NT2/D1 (cell line): ENCODE measurements around the gene FN1.

ENCODE experiments used
- DNase-seq: peaks from one replicate; pipeline ENCODE4 v3.0.0-alpha.2; 2011; ENCODE audit warnings: low read depth, low spot score
- H3K27me3 ChIP-seq: 2 replicates; pipeline ENCODE4 v1.6.0; 2011; ENCODE audit warnings: mild to moderate bottlenecking; ENCODE audit not compliant: insufficient read length, insufficient read depth
- H3K36me3 ChIP-seq: 2 replicates; pipeline ENCODE4 v1.6.1; 2011; ENCODE audit warnings: mild to moderate bottlenecking, low read length, mixed read lengths; ENCODE audit not compliant: insufficient read depth, insufficient read length
- H3K4me1 ChIP-seq: 2 replicates; pipeline ENCODE4 v1.5.1; 2011; ENCODE audit not compliant: insufficient read depth, insufficient read length
- H3K4me3 ChIP-seq: 2 replicates; pipeline ENCODE4 v1.5.1; 2011; ENCODE audit warnings: low read depth; ENCODE audit not compliant: insufficient read length
- H3K9ac ChIP-seq: 2 replicates; pipeline ENCODE4 v1.6.0; 2011; ENCODE audit warnings: low read depth; ENCODE audit not compliant: insufficient read length
- H3K9me3 ChIP-seq: 2 replicates; pipeline ENCODE4 v1.5.1; 2011; ENCODE audit warnings: mild to moderate bottlenecking, low read length; ENCODE audit not compliant: insufficient read depth
- SUZ12 ChIP-seq: IDR thresholded peaks from 2 replicates; pipeline ENCODE4 v1.6.1; 2011; ENCODE audit not compliant: insufficient read length, insufficient read depth; ENCODE audit errors: extremely low read depth
- YY1 ChIP-seq: IDR thresholded peaks from 2 replicates; pipeline ENCODE4 v1.6.1; 2011; ENCODE audit not compliant: insufficient read length, insufficient read depth
- ZNF274 ChIP-seq: IDR thresholded peaks from 2 replicates; pipeline ENCODE4 v1.6.1; 2011; ENCODE audit warnings: mild to moderate bottlenecking, low read depth, low read length

Gene FN1

DNA sequence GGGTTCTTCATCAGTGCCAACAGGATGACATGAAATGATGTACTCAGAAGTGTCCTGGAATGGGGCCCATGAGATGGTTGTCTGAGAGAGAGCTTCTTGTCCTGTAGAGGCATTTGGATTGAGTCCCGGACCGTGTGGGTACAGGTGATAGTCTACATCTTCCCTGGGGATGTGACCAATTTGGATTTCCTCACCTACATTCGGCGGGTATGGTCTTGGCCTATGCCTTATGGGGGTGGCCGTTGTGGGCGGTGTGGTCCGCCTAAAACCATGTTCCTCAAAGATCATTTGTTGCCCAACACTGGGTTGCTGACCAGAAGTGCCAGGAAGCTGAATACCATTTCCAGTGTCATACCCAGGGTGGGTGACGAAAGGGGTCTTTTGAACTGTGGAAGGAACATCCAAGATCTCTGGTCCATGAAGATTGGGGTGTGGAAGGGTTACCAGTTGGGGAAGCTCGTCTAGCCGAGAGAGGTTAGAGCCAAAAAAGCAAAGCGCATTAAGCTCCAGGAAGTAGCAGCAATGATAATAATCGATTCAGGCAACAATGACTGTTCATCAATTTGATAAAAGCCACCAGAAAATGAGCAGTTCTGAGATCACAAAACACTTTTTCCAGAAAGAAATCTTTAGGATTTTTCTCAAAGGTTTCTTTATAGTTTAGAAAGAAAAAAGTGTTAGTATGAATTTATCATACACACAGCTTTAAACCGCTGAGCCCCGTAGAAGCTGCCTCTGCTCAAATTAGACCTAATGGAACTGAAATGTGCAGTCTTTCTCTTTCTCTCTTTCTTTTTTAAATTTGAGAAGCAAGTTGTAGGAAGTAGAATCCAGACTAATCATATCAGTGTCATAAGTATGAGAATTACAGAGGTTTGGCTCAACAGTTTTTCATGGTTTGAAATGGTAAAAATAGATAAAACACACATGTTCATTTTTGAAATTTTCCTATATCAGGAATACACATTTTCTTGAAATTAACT, 63.7 kb downstream of the FN1 start:
- no peak for DNase-seq
- no peaks in the 10 kb centered on the region for H3K27me3 ChIP-seq
- no peak overlapping the region for H3K9ac ChIP-seq
- H3K9me3 ChIP-seq, result no peaks in the 10 kb centered on the region
- H3K36me3 ChIP-seq, result peaks cover 94% of the 10 kb centered on the region
- H3K4me1 ChIP-seq, result no peaks in the 10 kb centered on the region
- TF ChIP-seq SUZ12, result no peak
- TF ChIP-seq YY1, result no peak
- TF ChIP-seq ZNF274, result no peak
- no peak overlapping the region for H3K4me3 ChIP-seq

DNA sequence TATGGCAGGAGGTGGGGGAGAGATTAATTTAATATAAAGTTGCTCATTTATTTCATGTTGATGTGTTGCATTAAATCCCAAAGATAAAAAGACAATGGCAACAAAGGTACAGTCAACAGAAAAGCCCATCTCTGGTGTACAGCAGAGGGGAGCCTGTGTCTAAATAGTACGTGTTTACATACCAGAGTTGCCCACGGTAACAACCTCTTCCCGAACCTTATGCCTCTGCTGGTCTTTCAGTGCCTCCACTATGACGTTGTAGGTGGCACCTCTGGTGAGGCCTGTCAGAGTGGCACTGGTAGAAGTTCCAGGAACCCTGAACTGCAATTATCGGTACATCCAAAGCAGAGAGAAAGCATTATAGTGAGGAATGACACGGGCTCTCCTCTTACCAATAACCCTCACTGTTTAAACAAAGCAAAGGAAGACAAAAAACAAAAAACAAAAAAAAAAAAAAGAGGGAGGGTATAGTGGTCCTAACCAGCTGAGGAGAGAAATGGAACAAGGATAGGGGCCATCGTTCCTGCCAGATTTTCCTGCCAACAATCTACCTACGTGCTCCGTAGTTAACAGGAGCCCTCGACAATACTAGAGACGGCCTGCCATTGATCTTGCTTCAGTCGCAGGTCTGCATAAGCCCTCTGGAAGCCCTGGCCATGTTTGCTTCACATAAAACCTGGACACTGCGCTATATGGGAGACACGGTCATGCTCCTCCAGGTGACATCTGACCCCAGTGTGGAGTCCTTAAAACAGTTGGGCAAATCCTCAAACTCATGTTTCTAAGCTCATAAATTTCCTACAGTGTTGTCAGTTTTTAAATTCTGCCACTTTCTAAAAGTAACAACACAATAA, 65.5 kb downstream of the FN1 start:
- H3K36me3 ChIP-seq, result peaks cover 91% of the 10 kb centered on the region
- no peaks in the 10 kb centered on the region for H3K4me1 ChIP-seq
- TF ChIP-seq ZNF274 (no peak), YY1 (no peak), SUZ12 (no peak)
- DNase-seq, result no peak
- no peaks in the 10 kb centered on the region for H3K27me3 ChIP-seq
- no peak overlapping the region for H3K4me3 ChIP-seq
- H3K9me3 ChIP-seq, result no peaks in the 10 kb centered on the region
- no peak overlapping the region for H3K9ac ChIP-seq

DNA sequence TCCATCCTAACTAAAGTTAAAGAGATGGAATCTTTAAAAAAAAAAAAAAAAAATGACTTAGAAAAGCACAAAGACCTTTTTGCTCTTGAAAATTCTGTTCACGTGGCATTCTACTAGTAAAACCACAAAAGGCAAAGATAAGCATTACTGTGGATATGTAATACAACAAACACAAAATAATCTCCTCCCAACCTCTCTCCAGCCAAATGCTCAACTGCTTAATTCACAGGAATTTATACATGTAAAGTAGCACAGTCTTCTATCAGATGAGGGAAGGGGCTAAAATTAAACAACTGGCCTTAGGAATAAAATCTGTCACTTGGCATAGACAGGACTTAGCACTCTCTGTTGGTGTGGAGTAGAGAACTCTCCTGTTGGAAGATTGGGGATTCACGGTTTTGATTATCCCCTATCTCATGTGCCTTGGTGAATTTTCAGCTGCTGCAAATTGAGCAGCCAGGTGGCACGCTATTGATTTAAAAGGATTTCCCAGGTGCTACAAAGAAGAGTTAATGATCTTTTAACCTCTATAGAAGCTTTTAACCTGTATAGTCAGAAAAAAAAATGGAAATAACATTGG, 66.6 kb downstream of the FN1 start:
- Histone ChIP-seq H3K9ac (no peak overlapping the region), H3K4me1 (no peaks in the 10 kb centered on the region), H3K27me3 (no peaks in the 10 kb centered on the region), H3K36me3 (peaks cover 91% of the 10 kb centered on the region), H3K4me3 (no peak overlapping the region), H3K9me3 (no peaks in the 10 kb centered on the region)
- TF ChIP-seq YY1, result no peak
- TF ChIP-seq SUZ12, result no peak
- TF ChIP-seq ZNF274, result no peak
- no peak for DNase-seq

DNA sequence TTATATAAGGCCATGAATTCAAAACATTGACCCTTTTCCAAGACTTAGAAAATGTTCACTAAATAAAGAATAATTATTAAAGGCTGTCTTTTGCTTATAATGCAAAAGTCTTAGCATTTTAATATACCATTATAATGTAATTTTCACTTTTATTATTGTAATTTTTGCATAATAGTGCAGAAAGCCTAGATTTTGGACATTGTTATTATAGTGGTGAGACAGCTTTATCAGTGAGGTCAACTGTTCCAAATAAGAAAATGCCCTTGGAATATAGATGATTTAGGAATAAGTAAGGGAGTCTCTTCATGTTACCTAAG, 67.4 kb downstream of the FN1 start:
- Histone ChIP-seq H3K36me3 (peaks cover 93% of the 10 kb centered on the region), H3K9ac (no peak overlapping the region), H3K4me1 (no peaks in the 10 kb centered on the region), H3K9me3 (no peaks in the 10 kb centered on the region), H3K4me3 (no peak overlapping the region), H3K27me3 (no peaks in the 10 kb centered on the region)
- DNase-seq, result no peak
- no peak for TF ChIP-seq ZNF274
- no peak for TF ChIP-seq SUZ12
- TF ChIP-seq YY1, result no peak

DNA sequence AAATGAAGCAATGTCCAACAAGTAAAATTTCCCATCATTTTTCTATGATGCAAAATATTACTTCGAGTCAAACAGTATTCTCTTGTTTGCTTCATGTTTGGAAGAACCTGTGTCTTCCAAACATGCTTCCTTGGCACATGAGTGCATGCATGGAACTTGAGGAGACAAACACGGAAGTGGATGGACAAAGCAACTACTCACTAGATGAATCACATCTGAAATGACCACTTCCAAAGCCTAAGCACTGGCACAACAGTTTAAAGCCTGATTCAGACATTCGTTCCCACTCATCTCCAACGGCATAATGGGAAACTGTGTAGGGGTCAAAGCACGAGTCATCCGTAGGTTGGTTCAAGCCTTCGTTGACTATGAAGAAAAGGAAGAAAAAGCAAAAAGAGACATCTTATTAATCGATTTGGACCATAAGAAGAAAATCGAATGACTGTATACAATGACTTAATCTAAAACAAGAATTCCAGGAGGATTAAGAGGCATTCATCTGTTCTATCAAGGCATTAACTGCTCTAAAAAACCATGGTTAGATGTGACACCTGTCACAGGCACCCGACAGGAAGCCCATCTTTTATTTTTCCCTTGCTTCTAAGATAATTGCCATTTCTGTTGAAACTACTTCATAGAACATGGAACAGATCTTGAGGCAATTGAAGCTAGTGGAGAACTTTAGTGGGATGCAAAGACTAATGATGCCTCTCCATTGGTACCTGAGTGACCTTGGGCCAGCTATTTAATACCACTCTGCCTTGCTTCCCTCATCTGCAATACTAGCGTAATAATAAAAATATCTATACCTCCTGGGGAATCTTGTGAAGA, 68.0 kb downstream of the FN1 start:
- no peaks in the 10 kb centered on the region for H3K9me3 ChIP-seq
- no peak overlapping the region for H3K9ac ChIP-seq
- no peaks in the 10 kb centered on the region for H3K4me1 ChIP-seq
- H3K27me3 ChIP-seq, result no peaks in the 10 kb centered on the region
- peaks cover 93% of the 10 kb centered on the region for H3K36me3 ChIP-seq
- no peak for DNase-seq
- H3K4me3 ChIP-seq, result no peak overlapping the region
- TF ChIP-seq YY1 (no peak), ZNF274 (no peak), SUZ12 (no peak)

DNA sequence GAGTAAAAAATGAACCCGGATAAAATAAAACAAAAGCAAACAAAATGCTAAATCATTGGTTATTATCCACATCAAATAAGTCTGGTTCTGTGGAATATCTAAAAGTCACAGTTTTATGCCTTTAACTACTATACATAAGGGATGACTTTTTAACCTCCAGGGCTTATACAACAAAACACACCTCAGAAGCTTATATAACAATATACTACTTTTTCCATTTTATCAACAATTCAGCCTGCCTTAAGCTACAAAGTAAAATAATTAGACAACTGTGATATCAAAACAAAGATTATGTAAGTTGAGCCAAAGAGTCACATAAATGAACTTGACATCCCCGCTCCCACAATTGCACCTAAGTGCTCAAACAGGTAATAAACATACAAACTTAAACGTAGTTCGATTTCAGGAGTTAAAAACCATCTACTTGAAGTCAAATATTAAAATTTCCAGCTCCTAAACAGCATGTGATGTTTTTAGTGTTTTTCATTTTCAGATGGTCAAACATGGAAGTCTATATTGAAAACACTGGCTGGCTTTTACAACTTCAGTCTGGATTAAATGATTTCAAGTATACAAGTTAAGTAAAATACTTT, 69.3 kb downstream of the FN1 start:
- no peak for TF ChIP-seq SUZ12
- TF ChIP-seq YY1, result no peak
- no peak for TF ChIP-seq ZNF274
- no peak overlapping the region for H3K9ac ChIP-seq
- H3K27me3 ChIP-seq, result no peaks in the 10 kb centered on the region
- H3K4me1 ChIP-seq, result no peaks in the 10 kb centered on the region
- no peaks in the 10 kb centered on the region for H3K9me3 ChIP-seq
- H3K36me3 ChIP-seq, result peaks cover 93% of the 10 kb centered on the region
- DNase-seq, result no peak
- no peak overlapping the region for H3K4me3 ChIP-seq
